HG03354 (cell line): ENCODE results near the gene PLIN5.
"Not testable (repeated sequence)": the region's sequence is repeated elsewhere in the genome, so short reads cannot be mapped to it uniquely, and the experiment has no call there.

Experiments used
- ATAC-seq: cut with Tn5 transposase; IDR thresholded peaks from one replicate; pipeline ENCODE4 v1.9.1; 2021; ENCODE audit warnings: mild to moderate bottlenecking; ENCODE audit not compliant: unreplicated experiment, poor library complexity, severe bottlenecking

The PLIN5 gene

DNA sequence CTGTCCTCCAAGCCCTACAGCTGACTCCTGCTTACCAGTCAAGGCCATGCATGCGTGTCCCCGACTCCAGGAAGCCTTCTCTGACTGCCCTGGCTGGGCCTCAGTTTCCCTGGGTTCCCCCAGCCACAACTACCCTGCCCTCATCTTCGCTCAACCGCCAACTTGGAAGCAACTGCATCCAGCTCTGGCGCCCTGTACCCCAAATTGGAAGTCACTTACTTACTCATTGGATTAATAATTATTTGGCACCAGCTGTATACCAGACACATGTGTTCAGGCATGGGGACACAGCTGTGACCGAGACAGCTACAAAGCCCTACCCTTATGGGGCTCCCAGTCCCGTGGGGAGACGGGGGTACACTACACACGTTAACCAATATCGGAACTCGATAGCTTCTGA is 35.4 kb upstream of the PLIN5 start:
- ATAC-seq = no peak

DNA sequence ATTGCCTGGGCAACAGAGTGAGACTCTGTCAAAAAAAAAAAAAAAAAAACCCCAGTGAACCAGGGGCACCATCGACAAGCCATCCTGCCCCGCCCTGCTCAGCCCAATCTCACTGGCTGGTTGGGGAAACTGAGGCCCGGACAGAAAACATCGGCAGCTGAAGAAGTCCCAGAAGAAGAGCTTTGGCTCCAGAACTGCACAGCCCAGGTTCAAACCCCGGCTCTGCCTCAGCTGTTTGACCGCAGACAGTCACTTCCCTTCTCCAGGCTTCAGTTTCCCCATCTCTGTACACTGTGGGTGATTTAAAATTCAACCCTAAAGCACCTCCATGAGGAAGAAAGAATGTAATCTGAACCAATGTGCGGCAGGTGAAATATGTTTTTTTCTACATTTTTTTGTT is 33.9 kb upstream of the PLIN5 start:
- ATAC-seq = no peak

DNA sequence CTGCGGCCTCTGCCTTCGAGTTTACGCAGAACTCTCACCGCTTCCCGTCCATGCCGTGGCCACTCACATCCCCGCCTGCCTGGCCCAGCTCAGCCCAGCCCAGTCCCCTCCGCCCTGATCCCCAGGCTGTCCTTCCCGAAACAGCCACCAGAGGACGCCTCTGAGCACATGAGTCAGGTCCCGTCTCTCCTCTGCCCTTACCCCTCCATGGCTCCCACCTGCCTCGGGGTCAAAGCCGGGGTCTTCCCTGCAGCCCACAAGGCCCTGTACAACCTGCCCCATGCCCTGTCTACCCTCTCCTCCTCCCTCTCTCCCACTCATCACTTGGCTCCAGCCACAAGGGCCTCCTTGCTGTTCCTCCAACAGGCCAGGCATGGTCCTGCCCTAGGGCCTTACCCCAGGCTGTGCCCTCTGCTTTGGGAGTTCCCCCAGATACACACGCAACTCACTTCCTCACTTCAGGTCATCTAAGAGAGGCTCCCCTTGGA is 32.6 kb upstream of the PLIN5 start:
- no peak for ATAC-seq

DNA sequence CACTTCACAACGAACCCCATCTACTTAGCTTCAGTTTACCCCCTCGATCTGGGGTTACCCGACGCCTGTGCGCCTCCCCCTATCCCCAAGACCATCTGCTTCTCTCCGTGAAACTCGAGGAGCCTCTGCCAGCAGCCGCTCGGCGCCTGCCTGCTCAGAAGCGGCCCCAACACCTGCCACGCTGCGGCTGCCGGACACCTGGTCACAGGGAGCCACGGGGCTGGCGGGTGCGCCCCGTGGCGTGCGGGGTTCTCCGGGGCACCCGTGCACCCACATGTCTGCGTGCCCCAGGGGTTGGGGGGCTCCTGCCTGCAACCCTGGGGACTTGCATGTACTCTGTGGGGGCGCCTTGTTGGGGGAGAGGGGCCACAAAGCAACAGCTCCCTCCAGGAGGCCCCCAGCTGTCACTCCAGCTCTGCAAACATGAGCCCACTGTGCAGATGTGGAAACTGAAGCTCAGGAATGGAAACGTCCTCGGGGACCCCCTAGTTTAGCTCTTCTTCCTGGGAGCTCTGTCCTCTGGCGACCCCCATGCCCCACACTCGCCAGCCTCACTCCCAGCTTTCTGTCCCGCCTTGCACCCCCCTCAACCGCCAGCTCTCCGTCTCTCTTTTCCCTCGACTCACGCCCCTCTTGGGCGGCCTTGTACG is 31.5 kb upstream of the PLIN5 start:
- no peak for ATAC-seq

DNA sequence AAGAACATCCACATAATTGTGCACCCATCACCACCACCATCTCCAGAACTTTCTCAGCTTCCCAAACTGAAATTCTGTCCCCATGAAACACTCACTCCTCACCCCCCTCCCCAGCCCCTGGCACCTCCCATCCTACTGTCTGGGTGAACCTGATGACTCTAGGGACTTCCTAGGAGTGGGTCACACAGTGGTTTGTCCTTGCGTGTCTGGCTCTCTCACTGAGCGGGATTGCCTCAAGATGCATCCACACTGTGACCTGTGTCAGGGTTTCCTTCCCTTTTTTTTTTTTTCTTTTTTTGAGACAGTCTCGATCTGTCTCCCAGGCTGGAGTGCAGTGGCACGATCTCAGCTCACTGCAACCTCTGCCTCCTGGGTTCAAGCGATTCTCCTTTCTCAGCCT is 28.5 kb upstream of the PLIN5 start:
- ATAC-seq = not testable (repeated sequence)

DNA sequence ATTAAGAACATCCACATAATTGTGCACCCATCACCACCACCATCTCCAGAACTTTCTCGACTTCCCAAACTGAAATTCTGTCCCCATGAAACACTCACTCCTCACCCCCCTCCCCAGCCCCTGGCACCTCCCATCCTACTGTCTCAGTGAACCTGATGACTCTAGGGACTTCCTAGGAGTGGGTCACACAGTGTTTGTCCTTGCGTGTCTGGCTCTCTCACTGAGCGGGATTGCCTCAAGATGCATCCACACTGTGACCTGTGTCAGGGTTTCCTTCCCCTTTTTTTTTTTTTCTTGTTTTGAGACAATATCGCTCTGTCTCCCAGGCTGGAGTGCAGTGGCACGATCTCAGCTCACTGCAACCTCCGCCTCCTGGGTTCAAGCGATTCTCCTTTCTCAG is 27.1 kb upstream of the PLIN5 start:
- ATAC-seq = not testable (repeated sequence)

DNA sequence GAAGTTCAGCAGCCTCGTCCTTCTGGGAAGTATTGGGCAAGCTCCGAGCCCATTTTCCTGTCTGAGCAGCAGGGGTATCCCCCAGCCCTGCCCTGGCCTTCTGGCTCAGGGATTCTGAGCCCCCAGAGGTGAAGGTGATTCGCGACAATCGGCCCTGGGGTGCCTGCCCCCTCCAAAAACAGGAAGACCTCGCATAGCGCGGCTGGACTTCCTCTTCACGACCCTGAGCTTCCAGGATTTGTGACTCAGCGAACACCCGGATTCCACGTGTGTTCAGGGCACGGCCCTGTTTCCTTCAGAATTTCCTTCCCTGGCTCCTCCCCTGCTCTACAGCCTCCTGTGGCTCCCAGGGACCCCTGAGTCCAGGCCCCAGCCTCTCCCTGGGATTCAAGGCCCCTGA is 24.5 kb upstream of the PLIN5 start, which contains the start of gene SEMA6B:
SEMA6B (minus strand) TSS at position 116 of the 400 bp plus-strand sequence. CDS start 1,227 bp downstream, outside the sequence.
- ATAC-seq = no peak

DNA sequence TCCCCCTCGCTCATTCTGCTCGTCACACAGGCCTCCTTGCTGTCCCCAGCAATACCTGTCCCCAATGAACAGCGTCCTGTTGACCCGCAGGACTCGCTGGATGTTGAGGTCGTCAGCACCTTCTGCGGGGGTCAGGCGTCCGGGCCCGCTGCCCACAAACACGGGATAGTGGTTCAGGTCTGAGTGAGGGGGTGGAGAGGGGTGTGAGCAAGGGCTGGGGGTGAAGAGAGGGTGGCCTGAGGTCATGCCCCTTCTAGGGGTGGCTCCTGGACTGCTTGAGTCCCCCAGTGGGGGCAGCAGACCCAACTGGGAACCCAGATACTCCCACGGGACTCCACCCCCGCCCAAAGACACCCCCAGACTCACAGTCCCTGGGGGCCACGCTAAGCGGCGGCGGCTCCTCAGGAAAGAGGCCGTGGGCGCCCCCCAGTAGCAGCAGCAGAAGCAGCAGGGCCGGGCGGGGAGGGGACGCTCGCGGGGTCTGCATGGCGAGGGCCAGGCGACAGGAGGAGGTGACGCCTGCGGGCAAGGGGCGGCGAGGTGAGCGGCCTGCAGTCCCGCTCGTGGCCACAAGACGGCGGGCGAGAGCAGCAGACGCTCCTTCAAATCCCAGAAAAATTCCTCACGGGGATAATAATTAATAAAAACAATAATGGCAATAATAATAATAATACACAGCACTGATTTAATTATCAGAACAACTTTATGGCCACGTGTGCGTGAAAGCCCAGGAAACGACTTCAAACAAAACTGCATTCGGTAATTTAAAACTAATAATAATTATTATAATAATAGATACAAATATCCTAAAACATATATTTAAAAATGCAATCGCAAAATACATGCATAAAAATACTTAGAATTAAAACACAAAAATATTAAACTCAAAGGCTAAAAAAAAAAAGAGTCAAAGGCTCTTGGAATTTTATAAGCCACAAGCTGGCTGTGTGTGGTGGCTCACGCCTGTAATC is 23.2 kb upstream of the PLIN5 start:
- ATAC-seq = no peak

DNA sequence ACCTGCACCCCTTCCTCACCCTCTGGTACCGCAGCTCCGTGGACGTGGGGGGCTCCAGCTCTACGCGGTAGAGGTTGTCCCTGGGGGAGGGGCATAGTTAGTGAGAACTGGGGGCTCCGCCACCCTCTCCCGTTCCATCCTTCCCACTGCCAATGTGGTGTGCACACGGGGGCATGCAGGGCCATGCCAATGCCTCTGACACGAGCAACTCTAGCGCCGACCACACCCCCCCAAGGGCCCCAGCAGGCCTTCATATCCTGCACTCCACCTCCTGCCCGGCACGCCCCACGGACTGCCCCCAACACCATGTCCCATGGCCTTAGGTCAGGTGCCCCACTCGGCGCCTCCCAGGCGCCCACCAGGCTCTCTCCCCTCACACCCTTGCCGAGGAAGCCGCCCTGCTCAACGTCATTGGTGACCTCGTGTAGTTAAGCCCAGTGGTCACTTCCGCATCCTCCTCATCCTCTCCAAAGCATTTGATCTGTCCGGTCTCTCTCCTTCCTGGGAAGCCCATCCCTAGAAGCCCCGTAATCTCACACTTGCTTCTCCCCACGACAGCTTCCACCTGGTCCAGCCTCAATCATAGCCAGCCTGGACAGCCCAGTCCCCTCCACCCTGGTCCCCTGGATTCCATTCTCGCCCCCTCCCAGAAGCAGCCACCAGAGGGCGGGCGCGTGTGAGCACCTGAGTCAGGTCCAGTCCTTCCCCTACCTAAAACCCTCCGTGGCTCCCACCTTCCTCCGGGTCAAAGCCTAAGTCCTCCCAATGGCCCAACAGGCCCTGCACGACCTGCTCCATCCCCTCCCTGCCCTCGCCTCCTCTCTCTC is 22.3 kb upstream of the PLIN5 start:
- ATAC-seq = no peak

DNA sequence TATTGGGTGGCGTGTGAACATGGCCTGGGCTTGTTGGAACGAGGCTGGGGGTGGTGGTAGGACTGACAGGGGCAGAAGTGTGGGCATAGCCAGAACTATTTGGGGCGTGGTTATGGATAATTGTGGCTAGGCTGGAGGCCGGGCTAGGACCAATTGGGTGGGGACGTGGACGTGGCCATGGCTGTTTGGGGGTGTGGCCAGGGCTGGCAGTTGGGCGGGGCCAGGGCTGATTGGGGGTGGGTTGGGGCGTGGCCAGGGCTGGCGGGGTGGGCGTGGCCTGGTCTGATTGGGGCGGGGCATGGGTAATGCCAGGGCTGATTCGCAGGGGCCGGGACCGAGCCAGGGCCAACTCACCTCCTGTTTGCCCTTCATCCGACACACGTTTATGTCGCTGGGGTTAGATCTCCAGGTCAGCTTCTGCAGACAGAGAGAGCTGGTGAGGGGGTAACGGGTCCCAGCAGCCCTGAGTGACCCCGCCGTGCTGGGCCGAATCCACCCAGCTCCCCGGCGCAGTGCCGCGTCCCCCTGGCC is 21.6 kb upstream of the PLIN5 start:
- ATAC-seq = no peak

DNA sequence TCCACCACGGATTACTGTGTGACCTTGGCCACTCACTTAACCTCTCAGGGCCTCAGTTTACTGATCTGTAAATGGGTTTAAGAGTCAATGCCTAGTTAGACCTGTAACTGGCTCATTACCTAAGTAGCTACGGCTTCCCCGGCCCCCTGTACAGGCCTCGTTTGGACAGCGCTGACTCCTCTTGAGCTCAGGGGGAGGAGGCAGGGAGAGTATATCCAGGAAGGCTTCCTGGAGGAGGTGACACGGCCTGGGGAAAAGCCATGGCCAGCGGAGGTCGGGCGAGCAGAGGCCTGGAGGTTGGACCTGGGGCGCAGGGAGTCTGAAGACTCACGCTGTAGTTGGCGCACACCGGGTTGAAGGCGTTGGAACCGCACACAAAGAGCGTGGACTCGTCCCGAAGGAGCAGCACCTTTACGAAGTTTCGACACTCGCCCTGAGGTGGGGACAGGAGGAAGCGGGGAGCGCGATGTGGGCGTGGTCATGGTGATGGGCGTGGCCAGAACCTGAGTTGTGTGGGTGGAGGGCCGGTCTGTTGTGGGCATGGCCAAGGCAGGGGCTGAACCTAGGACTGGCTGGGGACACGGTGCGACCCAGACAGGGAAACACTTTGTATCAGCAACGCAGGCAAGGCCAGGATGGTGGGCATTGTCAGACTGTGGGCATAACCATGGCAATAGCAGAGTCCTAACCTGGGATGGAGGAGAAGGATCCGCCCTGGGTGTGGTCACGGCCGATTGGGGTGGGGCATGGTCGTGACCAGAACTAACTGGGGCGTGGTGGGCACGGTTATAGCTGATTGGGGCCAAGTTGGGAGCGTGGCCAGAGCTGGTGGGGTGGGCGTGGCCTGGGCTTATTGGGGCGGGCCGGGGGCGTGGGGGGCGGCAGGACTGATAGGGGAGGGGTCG is 20.9 kb upstream of the PLIN5 start:
- ATAC-seq = no peak

DNA sequence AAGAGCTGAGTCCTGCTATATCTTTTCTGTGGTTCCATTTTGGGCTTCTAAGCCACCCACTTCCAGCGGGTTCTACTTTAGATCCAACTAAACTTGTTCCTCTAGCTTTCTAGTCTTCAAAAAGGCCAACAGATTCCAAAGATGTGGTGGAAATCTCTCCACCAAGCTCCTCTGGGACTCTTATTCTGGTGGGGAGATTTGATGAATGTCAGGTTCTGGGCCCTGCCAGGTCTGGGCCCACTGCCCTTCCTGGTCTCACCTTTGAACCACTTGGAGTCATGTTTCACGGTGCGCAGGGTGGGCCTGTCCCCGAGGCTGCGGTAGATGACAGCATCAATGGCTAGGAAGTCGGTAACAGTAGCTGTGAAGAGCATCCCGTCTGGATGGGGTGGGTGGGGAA is 19.7 kb upstream of the PLIN5 start:
- ATAC-seq = no peak

DNA sequence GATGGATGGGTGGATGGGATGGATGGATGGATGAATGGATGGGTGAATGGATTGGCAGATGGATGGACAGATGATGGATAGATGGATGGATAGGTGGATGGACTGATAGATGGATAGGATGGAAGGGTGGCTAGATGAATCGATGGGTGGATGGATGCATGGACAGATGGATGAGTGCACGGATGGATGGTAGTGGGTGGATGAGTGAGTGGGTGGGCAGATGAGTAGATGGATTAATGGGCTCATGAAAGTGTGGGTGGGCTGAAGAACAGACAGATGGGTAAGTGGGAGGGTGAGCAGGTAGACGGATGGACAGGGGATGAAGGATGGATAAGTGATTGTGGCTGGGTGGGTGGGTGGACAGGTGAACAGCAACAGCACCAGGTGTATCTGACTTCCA is 18.8 kb upstream of the PLIN5 start:
- ATAC-seq = no peak

DNA sequence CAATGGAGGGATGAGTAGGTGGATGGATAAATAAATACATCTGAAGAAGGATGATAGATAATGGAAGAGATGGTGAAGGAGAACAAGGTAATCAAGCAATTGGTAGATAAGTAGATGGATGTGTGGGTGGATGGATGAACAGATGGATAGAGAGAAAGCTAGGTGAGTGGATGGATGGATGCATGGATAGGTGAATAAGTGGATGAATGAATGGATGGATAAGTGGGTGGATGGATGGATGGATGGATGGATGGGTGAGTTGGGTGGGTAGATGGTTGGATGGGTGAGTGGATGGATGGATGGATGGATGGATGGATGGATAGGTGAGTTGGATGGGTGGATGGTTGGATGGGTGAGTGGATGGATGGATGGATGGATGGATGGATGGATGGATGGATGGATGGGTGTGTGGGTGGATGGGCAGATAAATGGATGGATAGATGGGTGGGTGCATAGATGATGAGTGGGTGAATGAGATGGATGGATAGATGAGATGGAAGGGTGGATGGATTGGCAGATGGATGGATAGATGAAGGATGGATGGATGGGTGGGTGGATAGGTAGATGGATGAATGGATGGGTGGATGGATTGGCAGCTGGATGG is 18.2 kb upstream of the PLIN5 start:
- no peak for ATAC-seq

DNA sequence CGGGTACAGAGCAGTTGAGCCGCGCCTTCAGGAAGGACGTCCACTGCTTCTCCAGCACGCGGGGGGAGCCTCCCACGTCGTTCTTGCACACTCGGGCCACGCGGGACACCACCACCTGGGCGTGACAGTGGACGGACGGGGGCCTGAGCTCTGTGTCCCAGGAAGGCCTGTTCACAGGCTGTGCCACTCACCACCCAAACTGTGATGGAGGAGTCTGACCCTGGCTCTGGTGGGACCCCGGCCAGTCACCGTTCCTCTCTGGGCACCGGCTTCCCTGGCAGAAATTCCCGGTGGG is 17.4 kb upstream of the PLIN5 start:
- ATAC-seq = no peak

DNA sequence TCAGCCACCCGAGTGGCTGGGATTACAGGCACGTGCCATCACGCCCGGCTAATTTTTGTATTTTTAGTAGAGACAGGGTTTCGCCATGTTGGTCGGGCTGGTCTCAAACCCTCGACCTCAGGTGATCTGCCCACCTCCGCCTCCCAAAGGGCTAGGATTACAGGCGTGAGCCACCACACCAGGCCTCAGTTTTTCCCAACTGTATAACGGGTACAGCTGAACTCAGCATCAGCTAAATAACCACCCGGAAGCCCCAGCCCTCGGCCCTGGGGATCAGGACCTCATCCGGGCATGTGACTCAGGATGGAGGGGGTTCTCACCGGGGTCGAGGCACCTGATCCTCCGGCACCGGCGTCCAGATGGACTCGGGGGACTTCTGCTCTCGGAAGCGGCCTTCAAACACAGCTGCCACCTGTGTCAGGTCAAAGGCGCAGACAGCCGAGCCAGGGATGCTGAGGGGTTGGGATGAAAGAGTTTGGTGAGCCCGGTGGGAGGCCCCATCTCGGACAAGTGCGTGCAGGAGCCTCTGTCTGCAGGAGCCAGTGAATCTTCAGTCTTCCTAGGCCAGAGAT is 15.5 kb upstream of the PLIN5 start:
- no peak for ATAC-seq

DNA sequence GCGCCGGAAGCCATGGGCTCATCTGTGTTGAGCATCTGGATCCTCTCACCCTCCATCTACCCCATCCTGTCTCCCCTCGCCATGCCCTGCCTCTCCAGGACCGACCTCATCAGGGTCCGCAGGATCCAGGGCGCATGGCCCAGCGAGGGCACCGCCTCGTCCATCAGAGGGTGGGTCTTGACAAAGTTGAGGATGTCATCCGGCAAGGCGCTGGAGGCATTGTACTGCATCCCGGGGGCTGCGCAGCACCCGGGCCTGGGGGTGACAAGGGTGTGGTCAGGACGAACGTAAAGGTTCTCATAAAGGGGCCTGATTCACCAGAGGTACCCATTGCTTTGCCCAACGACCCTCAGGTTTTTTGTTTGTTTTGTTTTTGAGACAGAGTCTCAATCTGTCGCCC is 15.0 kb upstream of the PLIN5 start:
- no peak for ATAC-seq

DNA sequence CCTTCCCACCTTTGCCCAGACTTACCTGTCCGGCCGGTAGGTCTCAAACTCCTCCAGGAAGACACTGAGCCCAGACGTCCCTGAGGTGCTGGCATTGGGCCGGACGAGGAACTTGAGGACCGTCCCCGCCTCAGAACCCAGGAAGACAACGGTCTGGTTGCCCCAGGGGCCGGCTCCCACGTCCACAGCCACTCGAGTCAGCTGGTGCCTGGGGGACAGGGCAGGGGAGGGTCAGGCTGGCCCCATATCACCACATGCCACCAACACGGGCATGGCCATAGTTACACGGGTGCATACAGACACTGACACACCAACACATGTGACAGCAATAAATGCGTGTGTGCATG is 13.2 kb upstream of the PLIN5 start:
- no peak for ATAC-seq
